Activated CD4-positive, alpha-beta T cell treated with anti-CD3 and anti-CD28 coated beads for 4 hours (primary cell): ENCODE data around the gene NEDD8.

Source experiments
- DNase-seq, 2 donors: peaks; one replicate each; pipeline ENCODE4 v3.0.0-alpha.2; 2020

NEDD8 gene

GRCh38 chr14:24194186-24194872 lies 37.8 kb downstream of the NEDD8 start:
- no peak for DNase-seq

GRCh38 chr14:24192933-24193332 lies 39.2 kb downstream of the NEDD8 start:
- no peak for DNase-seq

- no peak for DNase-seq
Observed at GRCh38 chr14:24190416-24190815, 41.8 kb downstream of the NEDD8 start.

- no peak for DNase-seq
Observed at GRCh38 chr14:24189460-24189859, 42.7 kb downstream of the NEDD8 start.

- no peak for DNase-seq
Observed at GRCh38 chr14:24189059-24189375, 43.1 kb downstream of the NEDD8 start.

- peak; percentile 94 to 97 for DNase-seq
Observed at GRCh38 chr14:24188251-24189058, 43.7 kb downstream of the NEDD8 start, which contains the start of gene IPO4. Gene IPO4 (minus strand): TSS chr14:24188816. CDS start chr14:24188787, 29 bp downstream.

- DNase-seq = no peak
Observed at GRCh38 chr14:24187539-24187915, 44.6 kb downstream of the NEDD8 start.

- DNase-seq = no peak
Observed at GRCh38 chr14:24186831-24187538, 45.2 kb downstream of the NEDD8 start.

GRCh38 chr14:24185741-24186140 lies 46.4 kb downstream of the NEDD8 start:
- DNase-seq = no peak

- DNase-seq = no peak
Observed at GRCh38 chr14:24185026-24185425, 47.1 kb downstream of the NEDD8 start.

GRCh38 chr14:24184104-24184970 lies 47.8 kb downstream of the NEDD8 start:
- DNase-seq = no peak

- DNase-seq = no peak
Observed at GRCh38 chr14:24183014-24183481, 49.1 kb downstream of the NEDD8 start.

- no peak for DNase-seq
Observed at GRCh38 chr14:24182110-24182882, 49.9 kb downstream of the NEDD8 start.

GRCh38 chr14:24181371-24182077 lies 50.6 kb downstream of the NEDD8 start:
- no peak for DNase-seq

GRCh38 chr14:24179961-24180796 lies 52.0 kb downstream of the NEDD8 start:
- no peak for DNase-seq

- no peak for DNase-seq
Observed at GRCh38 chr14:24179294-24179960, 52.7 kb downstream of the NEDD8 start.

- no peak for DNase-seq
Observed at GRCh38 chr14:24178399-24179178, 53.6 kb downstream of the NEDD8 start.

- DNase-seq = no peak
Observed at GRCh38 chr14:24177891-24178290, 54.3 kb downstream of the NEDD8 start.
